HCT116 (cell line): ENCODE results near the gene CHD2. TPM values are rescaled to one million over a fixed set of nuclear protein-coding genes. Genes with fewer than 3 reads are reported as not detected.

Experiments
- ATAC-seq: fragments of 200-7000 bp; cut with Tn5 transposase; 2 replicates; pipeline ENCODE4 v1.9.1; 2020; ENCODE audit warnings: mild to moderate bottlenecking, moderate library complexity
- BruUV-seq: library from RNA; stranded (reverse); fragments of 400-500 nt; replicated peaks from 2 replicates; lab custom pipeline; 2021; lab: Mats Ljungman, UMichigan
- CTCF ChIA-PET: fragments of 300-600 bp; sonication (Branson Sonifier 250); formaldehyde crosslinking; loops from one replicate; lab custom pipeline; 2021; ENCODE audit warnings: antibody characterized with exemption; lab: Charles Lee
- POLR2A ChIA-PET: fragments of 300-600, 350-600 bp; sonication (Branson Sonifier 250); formaldehyde crosslinking; loops from one replicate; lab custom pipeline; 2021; ENCODE audit warnings: antibody characterized with exemption; lab: Charles Lee
- RAD21 ChIA-PET, 2 experiments: fragments of 300-600 bp; sonication (Branson Sonifier 250); formaldehyde crosslinking; loops; one replicate each; lab custom pipeline; 2023; ENCODE audit warnings: low total read pairs in 2 of 2; ENCODE audit not compliant: uncharacterized antibody in 2 of 2, unreplicated experiment in 2 of 2, low non-redundant PET in 1 of 2; lab: Charles Lee
- DNase-seq: peaks from one replicate; pipeline ENCODE4 v3.0.0-alpha.2; 2010; ENCODE audit warnings: low read depth, low spot score
- H2AFZ ChIP-seq: fragments of 200-600 bp; shearing (Covaris generic), sonication (generic); 2 replicates; pipeline ENCODE4 v1.6.1; 2017; ENCODE audit warnings: low read depth, mixed run types, mixed read lengths, antibody characterized with exemption, low read length; ENCODE audit not compliant: poor library complexity, severe bottlenecking
- H3K27ac ChIP-seq: 2 replicates; pipeline ENCODE4 v1.5.1; 2012; ENCODE audit warnings: low read depth, low read length
- H3K27me3 ChIP-seq: fragments of 200-600 bp; sonication (generic); 2 replicates; pipeline ENCODE4 v1.6.1; 2016; ENCODE audit warnings: mixed run types, low read length, mixed read lengths; ENCODE audit not compliant: insufficient read depth
- H3K36me3 ChIP-seq, 2 experiments: fragments of 200-500 bp in 1 of 2; fragments of 200-600 bp in 1 of 2; sonication (Bioruptor generic) in 1 of 2; sonication (generic) in 1 of 2; 2 replicates each; pipeline versions ENCODE4 v1.5.1 to v1.6.1; 2014 to 2016; ENCODE audit warnings: low read length in 2 of 2, inconsistent platforms in 1 of 2, mixed read lengths in 1 of 2, mixed run types in 1 of 2; ENCODE audit not compliant: insufficient read depth in 2 of 2, control insufficient read depth in 1 of 2
- H3K4me1 ChIP-seq, 2 experiments: fragments of 200-600 bp in 1 of 2; sonication (generic) in 1 of 2; 2 replicates each; pipeline versions ENCODE4 v1.5.1 to v1.6.1; 2012 to 2017; ENCODE audit warnings: low read length in 2 of 2, inconsistent platforms in 1 of 2, mild to moderate bottlenecking in 1 of 2, mixed read lengths in 1 of 2, mixed run types in 1 of 2, moderate library complexity in 1 of 2; ENCODE audit not compliant: insufficient read depth in 2 of 2, control insufficient read depth in 1 of 2
- H3K4me2 ChIP-seq: fragments of 200-600 bp; sonication (generic); 2 replicates; pipeline ENCODE4 v1.6.1; 2017; ENCODE audit warnings: mixed run types, low read length, mixed read lengths
- H3K4me3 ChIP-seq, 2 experiments: fragments of 200-600 bp in 1 of 2; sonication (generic) in 1 of 2; replicated peaks in 1 of 2; 2 replicates each; pipeline ENCODE4 v1.5.1; 2011 to 2016; ENCODE audit warnings: low read length in 2 of 2, control low read depth in 1 of 2, low read depth in 1 of 2, mild to moderate bottlenecking in 1 of 2, mixed read lengths in 1 of 2, mixed run types in 1 of 2
- H3K79me2 ChIP-seq: fragments of 200-600 bp; sonication (generic); 2 replicates; pipeline ENCODE4 v1.6.1; 2017; ENCODE audit warnings: mild to moderate bottlenecking, mixed run types, low read length, moderate library complexity, mixed read lengths; ENCODE audit not compliant: insufficient read depth
- H3K9ac ChIP-seq: fragments of 200-600 bp; sonication (generic); 2 replicates; pipeline ENCODE4 v1.6.1; 2016; ENCODE audit warnings: low read length, mixed read lengths
- H3K9me2 ChIP-seq: fragments of 200-600 bp; sonication (generic), shearing (Covaris generic); 2 replicates; pipeline ENCODE4 v1.6.1; 2017; ENCODE audit warnings: mixed run types, mild to moderate bottlenecking, moderate library complexity; ENCODE audit not compliant: insufficient read depth
- H3K9me3 ChIP-seq, 2 experiments: fragments of 200-500 bp in 1 of 2; fragments of 200-600 bp in 1 of 2; sonication (Bioruptor generic) in 1 of 2; sonication (generic) in 1 of 2; 2 replicates each; pipeline ENCODE4 v1.6.1; 2014 to 2017; ENCODE audit warnings: low read length in 2 of 2, mixed read lengths in 2 of 2, inconsistent platforms in 1 of 2, low read depth in 1 of 2, mild to moderate bottlenecking in 1 of 2, mixed run types in 1 of 2, moderate library complexity in 1 of 2; ENCODE audit not compliant: control insufficient read depth in 1 of 2, insufficient read depth in 1 of 2
- H4K20me1 ChIP-seq: fragments of 200-600 bp; sonication (generic), shearing (Covaris generic); 2 replicates; pipeline ENCODE4 v1.6.1; 2017; ENCODE audit warnings: mixed run types, mild to moderate bottlenecking, moderate library complexity; ENCODE audit not compliant: insufficient read depth
- CEBPB ChIP-seq: IDR thresholded peaks from 2 replicates; pipeline ENCODE4 v1.6.1; 2012; ENCODE audit warnings: low read depth
- CTCF ChIP-seq, 3 experiments: fragments of 200-600 bp in 1 of 3; sonication (generic) in 1 of 3; IDR thresholded peaks in 2 of 3; conservative IDR thresholded peaks in 1 of 3; 2 replicates each; pipeline ENCODE4 v1.5.1; 2012 to 2017; ENCODE audit warnings: low read depth in 2 of 3, low read length in 2 of 3, antibody characterized with exemption in 1 of 3, borderline replicate concordance in 1 of 3, control low read depth in 1 of 3, mild to moderate bottlenecking in 1 of 3, mixed read lengths in 1 of 3, mixed run types in 1 of 3, moderate library complexity in 1 of 3; ENCODE audit not compliant: insufficient read depth in 1 of 3
- ELF1 ChIP-seq: IDR thresholded peaks from 2 replicates; pipeline ENCODE4 v1.6.1; 2012; ENCODE audit warnings: low read depth, borderline replicate concordance
- FOSL1 ChIP-seq: IDR thresholded peaks from 2 replicates; pipeline ENCODE4 v1.6.1; 2012; ENCODE audit warnings: low read depth
- RAD21 ChIP-seq: IDR thresholded peaks from 2 replicates; pipeline ENCODE4 v1.6.1; 2012; ENCODE audit warnings: low read depth, mild to moderate bottlenecking
- SIN3A ChIP-seq: IDR thresholded peaks from 2 replicates; pipeline ENCODE4 v1.6.1; 2012; ENCODE audit warnings: low read depth
- SRF ChIP-seq: IDR thresholded peaks from 2 replicates; pipeline ENCODE4 v1.6.1; 2012; ENCODE audit warnings: low read depth
- YY1 ChIP-seq: IDR thresholded peaks from 2 replicates; pipeline ENCODE4 v1.6.1; 2011; ENCODE audit warnings: low read length, low read depth, moderate library complexity, mild to moderate bottlenecking; ENCODE audit not compliant: insufficient replicate concordance; ENCODE audit errors: extremely low read depth
- ZBTB33 ChIP-seq: IDR thresholded peaks from 2 replicates; pipeline ENCODE4 v1.6.1; 2011; ENCODE audit warnings: mild to moderate bottlenecking, low read length, moderate library complexity; ENCODE audit not compliant: insufficient replicate concordance; ENCODE audit errors: extremely low read depth
- ZNF274 ChIP-seq: fragments of 200-500 bp; sonication (Bioruptor generic); IDR thresholded peaks from 2 replicates; pipeline ENCODE4 v1.6.1; 2014; ENCODE audit warnings: mild to moderate bottlenecking, low read depth, low read length, inconsistent platforms
- intact Hi-C: fragments of 100-400 bp; cut with micrococcal nuclease; formaldehyde crosslinking; loops from 2 replicates; pipeline ENCODE4 v1.10.0; 2022
- total RNA-seq: library from RNA; stranded (reverse); gene quantifications from one replicate; pipeline ENCODE4 v1.2.1, GENCODE V29; 2021; ENCODE audit not compliant: unreplicated experiment
- TF ChIP-seq, protein P1 (sequence below): IDR thresholded peaks from 2 replicates; pipeline ENCODE4 v1.6.1; 2012

The CHD2 gene
- total RNA-seq, 1 experiment from 2014 or later = 116 TPM

DNA sequence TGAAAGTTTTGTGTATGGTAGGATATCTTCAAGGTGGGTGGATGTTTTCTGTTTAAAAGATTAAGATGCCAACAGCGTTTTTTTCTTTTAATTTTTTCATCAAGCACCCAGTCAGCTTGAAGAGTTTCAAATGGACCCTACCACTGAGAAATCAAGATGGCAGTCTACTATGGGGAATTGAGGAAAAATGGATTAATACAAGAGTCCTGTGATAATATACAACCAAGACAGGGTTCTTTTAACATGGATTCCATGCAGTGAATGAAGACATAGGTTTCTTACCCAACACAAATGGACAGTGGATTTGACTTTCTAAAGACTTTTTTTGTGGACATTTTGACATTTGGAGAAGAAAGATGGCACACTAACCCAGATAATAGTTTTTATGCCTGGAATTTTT is 2.5 kb upstream of the CHD2 start:
- no TSS peak for BruUV-seq
- RAD21 ChIA-PET = interaction anchor here in 1 of 2 experiments (0.7 kb wide), 1 partner anchor 96 kb away, joined by 5 read pairs; no protein-coding TSS in a partner anchor

DNA sequence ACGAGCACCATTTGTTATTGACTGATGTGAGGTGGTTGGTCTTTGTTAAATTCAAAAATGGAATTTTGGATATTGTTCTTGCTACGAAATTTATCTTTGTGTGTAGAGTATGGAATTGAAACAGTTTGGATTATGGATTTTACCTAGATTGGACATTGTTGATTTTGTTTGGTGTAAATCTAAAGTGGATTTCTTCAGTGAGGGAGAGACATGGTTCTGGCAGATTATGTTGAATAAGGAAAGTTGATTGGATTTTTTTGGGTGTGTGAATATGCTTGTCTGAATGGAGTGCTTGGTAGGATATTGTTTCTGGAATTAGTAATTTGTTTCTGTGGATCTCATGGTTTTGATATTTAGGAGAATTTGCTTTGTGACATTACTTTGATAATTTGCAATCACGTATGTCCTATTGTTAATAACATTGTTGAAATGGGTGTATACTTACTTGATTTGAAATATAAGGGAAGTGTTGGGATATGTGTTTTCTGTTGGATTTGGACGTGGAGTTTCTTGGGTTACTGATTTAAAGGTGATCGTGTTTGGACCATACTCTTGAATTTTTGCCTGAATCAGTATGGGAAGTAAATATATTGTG is 1.0 kb upstream of the CHD2 start:
- Histone ChIP-seq H3K27me3 (no peaks in the 10 kb centered on the region), H3K36me3 (peaks cover 16 to 31% of the 10 kb centered on the region in 2 experiments), H3K9me2 (0 out of 2 replicates have a peak, but pooled peaks cover 4% of the 10 kb centered on the region), H3K79me2 (peaks cover 93% of the 10 kb centered on the region), H2AFZ (no peak overlapping the region), H3K9ac (peak overlapping the region; percentile 87; the same call in 1 of the 2 replicates), H3K9me3 (no peaks in the 10 kb centered on the region), H3K4me3 (peak overlapping the region; percentile 36 to 69; a peak in 3 of 4 replicates), H4K20me1 (peaks cover 6% of the 10 kb centered on the region; the same call in 1 of the 2 replicates), H3K4me1 (peaks cover 19 to 37% of the 10 kb centered on the region in 2 experiments; a peak in 3 of 4 replicates), H3K27ac (peak overlapping the region; percentile 97), H3K4me2 (peak overlapping the region; percentile 82)
- no peak for ATAC-seq
- CTCF ChIA-PET = interaction anchor here (0.9 to 2.3 kb wide), 9 partner anchors 14 to 102 kb away, joined by 3 to 17 read pairs (median 7); no protein-coding TSS in a partner anchor
- DNase-seq = no peak
- POLR2A ChIA-PET = interaction anchor here (0.6 to 5.2 kb wide), 16 partner anchors 8 to 100 kb away, joined by 3 to 93 read pairs (median 6); no protein-coding TSS in a partner anchor
- RAD21 ChIA-PET = interaction anchor here in 1 of 2 experiments (1.4 kb wide), 1 partner anchor 95 kb away, joined by 3 read pairs; no protein-coding TSS in a partner anchor
- BruUV-seq = no TSS peak
- intact Hi-C loops = no loop called here
- TF ChIP-seq ZBTB33 (no peak), SIN3A (no peak), FOSL1 (no peak), RAD21 (no peak), SRF (no peak), CEBPB (no peak), ELF1 (no peak), CTCF (IDR thresholded peaks at IDR 0.05 in 2 of 3, conservative IDR thresholded peaks at IDR 0.05 in 1 of 3; ENCODE audit: borderline replicate concordance in 1 of 3, insufficient read depth in 1 of 3, low read depth in 2 of 3, low read length in 2 of 3) (no peak), YY1 (no peak), ZNF274 (no peak)
- TF ChIP-seq, protein P1, sequence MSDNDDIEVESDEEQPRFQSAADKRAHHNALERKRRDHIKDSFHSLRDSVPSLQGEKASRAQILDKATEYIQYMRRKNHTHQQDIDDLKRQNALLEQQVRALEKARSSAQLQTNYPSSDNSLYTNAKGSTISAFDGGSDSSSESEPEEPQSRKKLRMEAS = no peak

More for the DNA sequence above, 2.5 kb upstream of the CHD2 start:
- Histone ChIP-seq H3K79me2 (peaks cover 95% of the 10 kb centered on the region), H3K9ac (no peak overlapping the region), H3K9me3 (no peaks in the 10 kb centered on the region), H2AFZ (no peak overlapping the region), H3K4me1 (peaks cover 13 to 30% of the 10 kb centered on the region in 2 experiments; a peak in 3 of 4 replicates), H4K20me1 (peaks cover 6% of the 10 kb centered on the region; the same call in 1 of the 2 replicates), H3K36me3 (peaks cover 26 to 45% of the 10 kb centered on the region in 2 experiments), H3K27ac (no peak overlapping the region), H3K27me3 (no peaks in the 10 kb centered on the region), H3K4me3 (no peak overlapping the region), H3K9me2 (0 out of 2 replicates have a peak, but pooled peaks cover 4% of the 10 kb centered on the region), H3K4me2 (no peak overlapping the region)
- DNase-seq = no peak
- ChIA-PET CTCF (no interaction called here), POLR2A (interaction anchor here (1.2 to 1.4 kb wide), 2 partner anchors 13 to 15 kb away, joined by 3 to 5 read pairs; no protein-coding TSS in a partner anchor)
- TF ChIP-seq YY1 (peak; percentile 14), RAD21 (no peak)
- intact Hi-C loops = no loop called here
- no peak for ATAC-seq
